ENCODE results near the gene STBD1. TPM values are rescaled to one million over a fixed set of nuclear protein-coding genes. Genes with fewer than 3 reads are reported as not detected.

STBD1 gene
- total and polyA plus RNA-seq, 2 of the 4 experiments (the other 2 are of a cell fraction), result 1.7 to 3.0 TPM

- ChIA-PET CTCF (no interaction called here), POLR2A (ENCODE audit: unreplicated experiment) (no interaction called here)
- no peak overlapping the region for H3K4me3 ChIP-seq (ENCODE audit: insufficient read depth, low read depth, low read length)
- no peaks in the 10 kb centered on the region; the same call in 1 of the 2 replicates for H4K20me1 ChIP-seq (ENCODE audit: insufficient read depth, low read length)
- BruUV-seq (replicated peaks), result no TSS peak
- ATAC-seq (ENCODE audit: low read depth) (no peak), DNase-seq (no peak)
- H3K56ac ChIP-seq (ENCODE audit: extremely low read depth, insufficient read depth, low read length), result no peak overlapping the region
- H3K4ac ChIP-seq (ENCODE audit: low read depth, low read length), result no peak overlapping the region
- WGBS, 2 experiments (ENCODE audit: extremely low coverage in 2 of 2, insufficient read length in 1 of 2), result 100% methylated on average over 1 of the region's 3 CpGs; no CpG with 5 or more reads in 1 of the 2 experiments
- peak; percentile 21; the same call in 1 of the 2 replicates for TF ChIP-seq MAFK (IDR thresholded peaks at IDR 0.05; ENCODE audit: low read depth, low read length)
- TF ChIP-seq MXI1 (IDR thresholded peaks at IDR 0.05; ENCODE audit: borderline replicate concordance, low read depth, low read length), result no peak
- no peaks in the 10 kb centered on the region for H3K27me3 ChIP-seq (ENCODE audit: control insufficient read depth, insufficient read depth, low read length)
- in situ Hi-C loops (cut with MboI; ENCODE audit: low sequenced_read_pairs) (no loop called here), intact Hi-C loops (cut with micrococcal nuclease) (no loop called here), dilution Hi-C loops (cut with HindIII; ENCODE audit: low sequenced_read_pairs, unreplicated experiment) (no loop called here)
- H3K36me3 ChIP-seq (ENCODE audit: control insufficient read depth, insufficient read depth, low read length), result peaks cover 8% of the 10 kb centered on the region
- H2AK5ac ChIP-seq (ENCODE audit: low read depth, low read length), result no peak overlapping the region
- no peak overlapping the region for H2BK15ac ChIP-seq (ENCODE audit: low read depth, low read length)
- no peak overlapping the region for H4K5ac ChIP-seq (ENCODE audit: low read depth, low read length)
- no peak overlapping the region for H4K91ac ChIP-seq (ENCODE audit: insufficient read depth, low read depth, low read length)
- peaks cover 6% of the 10 kb centered on the region; the same call in 1 of the 2 replicates for H3K4me1 ChIP-seq (ENCODE audit: control insufficient read depth, insufficient read depth, low read length)
- H3K4me2 ChIP-seq (ENCODE audit: low read depth, low read length), result no peak overlapping the region
- no peak overlapping the region for H4K8ac ChIP-seq (ENCODE audit: low read depth in 2 of 2, low read length in 2 of 2)
- no peak overlapping the region for H3K18ac ChIP-seq (ENCODE audit: low read depth, low read length)
- no peaks in the 10 kb centered on the region for H3K9me3 ChIP-seq (ENCODE audit: control insufficient read depth, insufficient read depth, low read length)
- peaks cover 23 to 36% of the 10 kb centered on the region in 2 experiments; a peak in 3 of 4 replicates for H3K79me1 ChIP-seq (ENCODE audit: low read depth in 1 of 2, low read length in 2 of 2)
- H2BK120ac ChIP-seq (ENCODE audit: low read depth, low read length), result no peak overlapping the region
- peaks cover 17% of the 10 kb centered on the region for H3K9me1 ChIP-seq (ENCODE audit: insufficient read depth, low read length)
- H3K9ac ChIP-seq (ENCODE audit: low read depth, low read length), result no peak overlapping the region
- no peak overlapping the region for H3K23ac ChIP-seq (ENCODE audit: low read depth, low read length)
- no peak overlapping the region for H2BK20ac ChIP-seq (ENCODE audit: low read depth, low read length)
- no peak overlapping the region for H2AFZ ChIP-seq (replicated peaks; ENCODE audit: low read length, poor library complexity)
- no peak overlapping the region for H2AK9ac ChIP-seq (replicated peaks; ENCODE audit: low read depth, low read length, poor library complexity)
- no peak overlapping the region for H3K14ac ChIP-seq (replicated peaks; ENCODE audit: low read depth, low read length)
- no peak overlapping the region for H2BK5ac ChIP-seq (ENCODE audit: low read depth, low read length, poor library complexity, severe bottlenecking)
- H3K27ac ChIP-seq (ENCODE audit: insufficient read depth, low read length), result no peak overlapping the region
These were observed 3.5 kb downstream of the STBD1 start for GRCh38 chr4:76309939-76310550.

Measured in IMR-90 (cell line).